CD14-positive monocyte (primary cell): Measurements from ENCODE around the gene FGF14. TPM values are rescaled to one million over a fixed set of nuclear protein-coding genes. Genes with fewer than 3 reads are reported as not detected.

ENCODE experiments used
- DNase-seq, 3 donors: peaks; one replicate each; pipeline ENCODE4 v3.0.0-alpha.2; 2011 to 2022
- H2AFZ ChIP-seq: 2 replicates; pipeline ENCODE4 v1.6.0; 2012; ENCODE audit warnings: mild to moderate bottlenecking, low read depth, low read length, inconsistent platforms; ENCODE audit not compliant: insufficient read depth, poor library complexity, severe bottlenecking
- H3K27ac ChIP-seq, 2 donors: 1 replicate in 1 of 2; 2 replicates in 1 of 2; pipeline ENCODE4 v1.5.1; 2012 to 2013; ENCODE audit warnings: low read length in 2 of 2, control low read depth in 1 of 2, inconsistent platforms in 1 of 2, low read depth in 1 of 2, mild to moderate bottlenecking in 1 of 2
- H3K27me3 ChIP-seq, 2 donors: one replicate each; pipeline versions ENCODE4 v1.6.0 to v1.6.1; 2011 to 2013; ENCODE audit warnings: low read length in 2 of 2; ENCODE audit not compliant: control insufficient read depth in 2 of 2, insufficient read depth in 2 of 2
- H3K36me3 ChIP-seq, 2 donors: replicated peaks in 1 of 2; 1 replicate in 1 of 2; 2 replicates in 1 of 2; pipeline versions ENCODE4 v1.5.1 to v1.6.1; 2012 to 2013; ENCODE audit warnings: low read length in 2 of 2, control low read depth in 1 of 2, inconsistent platforms in 1 of 2, mild to moderate bottlenecking in 1 of 2; ENCODE audit not compliant: insufficient read depth in 2 of 2, control insufficient read depth in 1 of 2
- H3K4me1 ChIP-seq, 2 donors: 1 replicate in 1 of 2; 2 replicates in 1 of 2; pipeline versions ENCODE4 v1.5.1 to v1.6.1; 2012 to 2013; ENCODE audit warnings: low read length in 2 of 2, control low read depth in 1 of 2, inconsistent platforms in 1 of 2, mild to moderate bottlenecking in 1 of 2, moderate library complexity in 1 of 2; ENCODE audit not compliant: insufficient read depth in 2 of 2, control insufficient read depth in 1 of 2
- H3K4me2 ChIP-seq: replicated peaks from 2 replicates; pipeline ENCODE3; 2012; ENCODE audit warnings: low read length, moderate library complexity, mild to moderate bottlenecking; ENCODE audit not compliant: poor library complexity, severe bottlenecking; ENCODE audit errors: extremely low read depth
- H3K4me3 ChIP-seq, 3 experiments: fragments of 200-600 bp in 1 of 3; sonication (generic) in 1 of 3; replicated peaks in 1 of 3; 1 replicate in 2 of 3; 2 replicates in 1 of 3; pipeline ENCODE4 v1.5.1; 2011 to 2013; ENCODE audit warnings: low read length in 3 of 3, mild to moderate bottlenecking in 3 of 3, control low read depth in 2 of 3, low read depth in 2 of 3, inconsistent platforms in 1 of 3, moderate library complexity in 1 of 3
- H3K79me2 ChIP-seq: 2 replicates; pipeline ENCODE4 v1.6.0; 2012; ENCODE audit warnings: mild to moderate bottlenecking, control low read depth, inconsistent platforms, low read length, moderate library complexity; ENCODE audit not compliant: insufficient read depth
- H3K9ac ChIP-seq: 2 replicates; pipeline ENCODE4 v1.6.0; 2017; ENCODE audit warnings: low read length, mild to moderate bottlenecking; ENCODE audit not compliant: insufficient read depth, poor library complexity, severe bottlenecking
- H3K9me3 ChIP-seq, 2 donors: replicated peaks in 1 of 2; 1 replicate in 1 of 2; 2 replicates in 1 of 2; pipeline versions ENCODE4 v1.5.1 to v1.6.1; 2012 to 2013; ENCODE audit warnings: low read length in 2 of 2, control low read depth in 1 of 2; ENCODE audit not compliant: control insufficient read depth in 1 of 2, insufficient read depth in 1 of 2
- H4K20me1 ChIP-seq: 2 replicates; pipeline ENCODE4 v1.6.0; 2012; ENCODE audit warnings: mild to moderate bottlenecking, low read length, control low read depth, moderate library complexity; ENCODE audit not compliant: insufficient read depth
- H3K27ac Mint-ChIP-seq, 7 donors: one replicate each; pipeline ENCODE4 v1.8.0; 2020; ENCODE audit warnings: mild to moderate bottlenecking in 7 of 7, mixed read lengths in 7 of 7, moderate library complexity in 6 of 7, inconsistent platforms in 2 of 7
- H3K27me3 Mint-ChIP-seq, 3 donors: one replicate each; pipeline ENCODE4 v1.8.0; 2021 to 2022; ENCODE audit warnings: low read depth in 3 of 3, mild to moderate bottlenecking in 3 of 3, mixed read lengths in 3 of 3, moderate library complexity in 3 of 3, inconsistent platforms in 1 of 3
- H3K36me3 Mint-ChIP-seq, 2 donors: one replicate each; pipeline ENCODE4 v1.8.0; 2020; ENCODE audit warnings: mixed read lengths in 2 of 2, inconsistent platforms in 1 of 2, mild to moderate bottlenecking in 1 of 2
- H3K4me1 Mint-ChIP-seq: one replicate; pipeline ENCODE4 v1.8.0; 2020; ENCODE audit warnings: mild to moderate bottlenecking, mixed read lengths
- H3K4me3 Mint-ChIP-seq, 2 donors: one replicate each; pipeline ENCODE4 v1.8.0; 2020; ENCODE audit warnings: mild to moderate bottlenecking in 2 of 2, mixed read lengths in 2 of 2, moderate library complexity in 1 of 2
- H3K9me3 Mint-ChIP-seq, 7 donors: one replicate each; pipeline ENCODE4 v1.8.0; 2020 to 2022; ENCODE audit warnings: mixed read lengths in 7 of 7, mild to moderate bottlenecking in 6 of 7, moderate library complexity in 6 of 7, inconsistent platforms in 2 of 7
- WGBS: methylation state at CpG from one replicate; pipeline ENCODE4 v1.1.5; 2013; ENCODE audit warnings: missing lambda C conversion rate; ENCODE audit not compliant: insufficient coverage; 5-methylcytosine and 5-hydroxymethylcytosine counted together
- intact Hi-C, 2 donors: fragments of 100-400 bp; cut with micrococcal nuclease; formaldehyde crosslinking; loops; one replicate each; pipeline versions ENCODE4 v1.15.0 to v1.15.1; 2023
- polyA plus RNA-seq, 3 donors: library from polyadenylated mRNA; depleted of rRNA in 1 of 3; unstranded in 2 of 3; stranded (reverse) in 1 of 3; fragments of 300-500 nt in 2 of 3; fragments of >200 nt in 1 of 3; fragmentation: Illumina TruSeq in 2 of 3; gene quantifications; 1 replicate in 2 of 3; 2 replicates in 1 of 3; pipeline ENCODE4 v1.2.3, GENCODE V29; 2012 to 2021
- TF ChIP-seq, protein P1 (sequence below): fragments of 200-600 bp; IDR thresholded peaks from one replicate; pipeline ENCODE4 v1.8.0; 2022; ENCODE audit warnings: antibody characterized with exemption, mild to moderate bottlenecking

The FGF14 gene
- polyA plus RNA-seq, 3 donors: not detected

- Histone ChIP-seq H3K36me3 (no peaks in the 10 kb centered on the region), H3K4me2 (no peak overlapping the region), H2AFZ (no peak overlapping the region), H3K27me3 (no peaks in the 10 kb centered on the region), H3K4me3 (no peak overlapping the region), H3K4me1 (no peaks in the 10 kb centered on the region), H3K9me3 (no peaks in the 10 kb centered on the region), H4K20me1 (no peaks in the 10 kb centered on the region), H3K27ac (no peak overlapping the region), H3K79me2 (no peaks in the 10 kb centered on the region), H3K9ac (no peak overlapping the region)
- Mint-ChIP-seq H3K9me3 (no peaks in the 10 kb centered on the region), H3K27ac (no peak overlapping the region), H3K36me3 (no peaks in the 10 kb centered on the region), H3K4me3 (no peak overlapping the region), H3K27me3 (peaks cover 0 to 4% (median 1%) of the 10 kb centered on the region in 3 donors), H3K4me1 (no peaks in the 10 kb centered on the region)
- WGBS: no CpG with 5 or more reads among the region's 2 CpGs
- TF ChIP-seq, protein P1, sequence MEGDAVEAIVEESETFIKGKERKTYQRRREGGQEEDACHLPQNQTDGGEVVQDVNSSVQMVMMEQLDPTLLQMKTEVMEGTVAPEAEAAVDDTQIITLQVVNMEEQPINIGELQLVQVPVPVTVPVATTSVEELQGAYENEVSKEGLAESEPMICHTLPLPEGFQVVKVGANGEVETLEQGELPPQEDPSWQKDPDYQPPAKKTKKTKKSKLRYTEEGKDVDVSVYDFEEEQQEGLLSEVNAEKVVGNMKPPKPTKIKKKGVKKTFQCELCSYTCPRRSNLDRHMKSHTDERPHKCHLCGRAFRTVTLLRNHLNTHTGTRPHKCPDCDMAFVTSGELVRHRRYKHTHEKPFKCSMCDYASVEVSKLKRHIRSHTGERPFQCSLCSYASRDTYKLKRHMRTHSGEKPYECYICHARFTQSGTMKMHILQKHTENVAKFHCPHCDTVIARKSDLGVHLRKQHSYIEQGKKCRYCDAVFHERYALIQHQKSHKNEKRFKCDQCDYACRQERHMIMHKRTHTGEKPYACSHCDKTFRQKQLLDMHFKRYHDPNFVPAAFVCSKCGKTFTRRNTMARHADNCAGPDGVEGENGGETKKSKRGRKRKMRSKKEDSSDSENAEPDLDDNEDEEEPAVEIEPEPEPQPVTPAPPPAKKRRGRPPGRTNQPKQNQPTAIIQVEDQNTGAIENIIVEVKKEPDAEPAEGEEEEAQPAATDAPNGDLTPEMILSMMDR: no peak
- DNase-seq: no peak
- intact Hi-C loops: no loop called here
These were observed 457.3 kb downstream of the FGF14 start for GRCh38 chr13:101944521-101944920.

- Mint-ChIP-seq H3K36me3 (no peaks in the 10 kb centered on the region), H3K27me3 (peaks cover 0 to 4% (median 1%) of the 10 kb centered on the region in 3 donors), H3K27ac (no peak overlapping the region), H3K4me3 (no peak overlapping the region), H3K9me3 (no peaks in the 10 kb centered on the region), H3K4me1 (no peaks in the 10 kb centered on the region)
- TF ChIP-seq, protein P1: no peak
- no peak overlapping the region for H2AFZ ChIP-seq
- no peak overlapping the region for H3K4me2 ChIP-seq
- no peaks in the 10 kb centered on the region for H3K4me1 ChIP-seq
- H3K79me2 ChIP-seq: no peaks in the 10 kb centered on the region
- no peak for DNase-seq
- no peak overlapping the region for H3K9ac ChIP-seq
- 60% methylated on average over 1 of the region's 2 CpGs for WGBS
- no peaks in the 10 kb centered on the region for H3K36me3 ChIP-seq
- no peaks in the 10 kb centered on the region for H3K27me3 ChIP-seq
- no peak overlapping the region for H3K4me3 ChIP-seq
- H3K27ac ChIP-seq: no peak overlapping the region
- H3K9me3 ChIP-seq: no peaks in the 10 kb centered on the region
- H4K20me1 ChIP-seq: no peaks in the 10 kb centered on the region
- intact Hi-C loops: no loop called here
These were observed 459.2 kb downstream of the FGF14 start for GRCh38 chr13:101942535-101943157.
